ENCODE results near the gene C10orf67. TPM values are rescaled to one million over a fixed set of nuclear protein-coding genes. Genes with fewer than 3 reads are reported as not detected.

C10orf67 gene
- total and polyA plus RNA-seq, 2 of the 8 experiments (the other 6 are each of a cell fraction or from before 2014, with no cell fraction given) = 0.05 to 0.11 TPM

GRCh38 chr10:23200586-23200985 lies 144.0 kb downstream of the C10orf67 start:
- Histone ChIP-seq H3K36me3 (ENCODE audit: control insufficient read depth in 2 of 4, insufficient read depth in 4 of 4, low read length in 3 of 4) (peaks cover 0 to 1% (median 0%) of the 10 kb centered on the region in 4 experiments; a peak in 1 of 8 replicates), H3K23ac (ENCODE audit: insufficient read length) (no peak overlapping the region), H4K8ac (ENCODE audit: extremely low read depth, insufficient read depth, low read length) (no peak overlapping the region), H3K27ac (ENCODE audit: low read depth, low read length) (no peak overlapping the region), H3K14ac (ENCODE audit: insufficient read length) (no peak overlapping the region), H3K79me2 (ENCODE audit: control insufficient read depth in 1 of 2, insufficient read depth in 2 of 2, low read length in 2 of 2) (no peaks in the 10 kb centered on the region), H3K9ac (replicated peaks in 1 of 4; ENCODE audit: extremely low read depth in 1 of 4, low read depth in 3 of 4, low read length in 3 of 4) (no peak overlapping the region), H3K4me1 (replicated peaks in 1 of 4; ENCODE audit: control insufficient read depth in 3 of 4, insufficient read depth in 4 of 4, low read length in 3 of 4) (peaks cover 3 to 31% (median 14%) of the 10 kb centered on the region in 4 experiments), H4K20me1 (replicated peaks in 1 of 2; ENCODE audit: control insufficient read depth in 1 of 2, insufficient read depth in 2 of 2, low read length in 2 of 2) (peaks cover 19 to 32% of the 10 kb centered on the region in 2 experiments), H2BK12ac (ENCODE audit: low read depth, low read length) (0 out of 2 replicates have a peak overlapping the region, but pooled peaks have one; percentile 30), H3K4ac (replicated peaks; ENCODE audit: insufficient read length, low read depth, low read length) (no peak overlapping the region), H4K91ac (replicated peaks; ENCODE audit: insufficient read length, low read length) (no peak overlapping the region), H3K27me3 (replicated peaks in 1 of 4; ENCODE audit: control insufficient read depth in 3 of 4, extremely low read depth in 1 of 4, insufficient read depth in 3 of 4, low read length in 3 of 4) (peaks cover 90 to 100% (median 98%) of the 10 kb centered on the region in 4 experiments), H2AK5ac (ENCODE audit: low read depth, low read length) (no peak overlapping the region), H3K79me1 (ENCODE audit: low read depth, low read length) (no peaks in the 10 kb centered on the region), H2BK120ac (replicated peaks; ENCODE audit: low read depth, low read length) (no peak overlapping the region), H2BK15ac (ENCODE audit: low read length) (no peak overlapping the region), H3K4me3 (ENCODE audit: extremely low read depth in 1 of 4, insufficient read depth in 2 of 4, low read depth in 3 of 4, low read length in 4 of 4) (peak overlapping the region in 1 of 4 experiments; percentile 61; a peak in 1 of 8 replicates), H3K4me2 (ENCODE audit: insufficient read depth in 1 of 2, low read depth in 2 of 2, low read length in 2 of 2) (peak overlapping the region; percentile 16 to 91; a peak in 2 of 4 replicates), H2BK5ac (ENCODE audit: low read depth, low read length) (no peak overlapping the region), H3K23me2 (ENCODE audit: low read depth, low read length) (peaks cover 5% of the 10 kb centered on the region; the same call in 1 of the 2 replicates), H3K9me3 (ENCODE audit: insufficient read depth in 2 of 2, low read depth in 1 of 2, low read length in 1 of 2) (no peaks in the 10 kb centered on the region), H2BK20ac (ENCODE audit: low read length) (no peak overlapping the region), H3K56ac (replicated peaks; ENCODE audit: insufficient read length, low read depth, low read length) (no peak overlapping the region), H2AFZ (ENCODE audit: low read length) (no peak overlapping the region), H3K18ac (ENCODE audit: extremely low read depth, low read length) (no peak overlapping the region), H4K5ac (ENCODE audit: insufficient read length, low read depth, low read length) (no peak overlapping the region)
- ChIA-PET POLR2A (ENCODE audit: partially characterized antibody) (interaction anchor here (0.8 to 1.0 kb wide), 2 partner anchors 12 to 42 kb away, joined by 3 read pairs; no protein-coding TSS in a partner anchor), CTCF (ENCODE audit: partially characterized antibody) (interaction anchor here (1.2 to 3.9 kb wide), 5 partner anchors 11 to 499 kb away, joined by 4 to 16 read pairs (median 7); no protein-coding TSS in a partner anchor)
- no peak for DNase-seq (ENCODE audit: low read depth in 1 of 2, low spot score in 2 of 2)
- WGBS, 2 experiments (ENCODE audit: extremely low coverage in 1 of 2, insufficient coverage in 1 of 2, insufficient read length in 1 of 2, insufficient replicate concordance in 2 of 2, low coverage in 1 of 2, low lambda C conversion rate in 2 of 2, missing lambda C conversion rate in 1 of 2) = 17% methylated on average over 12 of the region's 12 CpGs; no CpG with 5 or more reads in 1 of the 2 experiments
- TF ChIP-seq EZH2 (IDR thresholded peaks at IDR 0.05; ENCODE audit: low read depth, low read length, severe bottlenecking) = peak; percentile 28
- TF ChIP-seq SUZ12 (IDR thresholded peaks at IDR 0.05; ENCODE audit: low read length) = peak; percentile 73
- peak; percentile 85 for TF ChIP-seq RNF2 (IDR thresholded peaks at IDR 0.05; ENCODE audit: borderline replicate concordance, low read depth, low read length, missing control alignments, poor library complexity, severe bottlenecking)
- TF ChIP-seq MAFK (IDR thresholded peaks at IDR 0.05; ENCODE audit: low read depth, low read length) = no peak
- no peak; the same call in 1 of the 2 replicates for TF ChIP-seq CBX8 (IDR thresholded peaks at IDR 0.05; ENCODE audit: borderline replicate concordance, low read depth, low read length)
- no peak for FAIRE-seq

All from H1 (cell line).